ENCODE data around the gene AIF1L. TPM values are rescaled to one million over a fixed set of nuclear protein-coding genes. Genes with fewer than 3 reads are reported as not detected.
A peak's percentile ranks its signal among the peaks of the same experiment; 100 is the strongest.
"Not testable (repeated sequence)": the region's sequence is repeated elsewhere in the genome, so short reads cannot be mapped to it uniquely, and the experiment has no call there.

Gene AIF1L
- total RNA-seq, 4 donors from 2014 or later = 5.4 to 28.5 (median 17.1) TPM

DNA sequence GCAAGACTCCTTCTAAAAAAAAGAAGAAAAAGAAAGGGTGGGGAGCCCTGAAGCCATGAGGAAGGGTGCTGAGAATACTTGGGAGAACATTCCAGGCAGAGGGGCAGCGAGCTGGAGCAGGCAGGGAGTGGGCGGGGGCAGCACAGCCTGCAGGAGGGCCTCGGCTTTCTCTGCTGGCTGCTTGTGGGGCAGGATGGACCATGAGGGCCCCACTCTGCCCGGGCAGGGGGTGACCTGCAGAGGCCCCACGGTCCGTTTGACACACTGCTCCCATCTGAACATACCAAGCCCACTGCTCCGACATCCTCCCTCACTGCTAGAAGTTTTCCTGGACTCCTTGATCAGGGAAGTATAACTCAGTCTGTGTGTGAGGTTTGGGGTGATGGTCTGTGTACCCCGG, 17.3 kb downstream of the AIF1L start:
- no peak overlapping the region for H3K4me3 ChIP-seq
- ATAC-seq = no peak
- H3K4me1 ChIP-seq = no peaks in the 10 kb centered on the region
- WGBS, 2 donors (ENCODE audit: low coverage in 1 of 2) = 88 to 93% methylated on average over 3 to 5 of the region's 8 CpGs
- H3K27ac ChIP-seq = no peak overlapping the region
- H3K27me3 ChIP-seq = peaks cover 22% of the 10 kb centered on the region
- no peaks in the 10 kb centered on the region for H3K9me3 ChIP-seq
- H3K36me3 ChIP-seq = no peaks in the 10 kb centered on the region
- TF ChIP-seq POLR2A (IDR thresholded peaks at IDR 0.05) (no peak), POLR2AphosphoS5 (IDR thresholded peaks at IDR 0.05) (no peak), EP300 (IDR thresholded peaks at IDR 0.05) (no peak)
- TF ChIP-seq, protein P1, sequence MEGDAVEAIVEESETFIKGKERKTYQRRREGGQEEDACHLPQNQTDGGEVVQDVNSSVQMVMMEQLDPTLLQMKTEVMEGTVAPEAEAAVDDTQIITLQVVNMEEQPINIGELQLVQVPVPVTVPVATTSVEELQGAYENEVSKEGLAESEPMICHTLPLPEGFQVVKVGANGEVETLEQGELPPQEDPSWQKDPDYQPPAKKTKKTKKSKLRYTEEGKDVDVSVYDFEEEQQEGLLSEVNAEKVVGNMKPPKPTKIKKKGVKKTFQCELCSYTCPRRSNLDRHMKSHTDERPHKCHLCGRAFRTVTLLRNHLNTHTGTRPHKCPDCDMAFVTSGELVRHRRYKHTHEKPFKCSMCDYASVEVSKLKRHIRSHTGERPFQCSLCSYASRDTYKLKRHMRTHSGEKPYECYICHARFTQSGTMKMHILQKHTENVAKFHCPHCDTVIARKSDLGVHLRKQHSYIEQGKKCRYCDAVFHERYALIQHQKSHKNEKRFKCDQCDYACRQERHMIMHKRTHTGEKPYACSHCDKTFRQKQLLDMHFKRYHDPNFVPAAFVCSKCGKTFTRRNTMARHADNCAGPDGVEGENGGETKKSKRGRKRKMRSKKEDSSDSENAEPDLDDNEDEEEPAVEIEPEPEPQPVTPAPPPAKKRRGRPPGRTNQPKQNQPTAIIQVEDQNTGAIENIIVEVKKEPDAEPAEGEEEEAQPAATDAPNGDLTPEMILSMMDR (IDR thresholded peaks at IDR 0.05) = no peak

GRCh38 chr9:131114084-131114535, 17.8 kb downstream of the AIF1L start:
- H3K9me3 ChIP-seq = no peaks in the 10 kb centered on the region
- H3K27ac ChIP-seq = no peak overlapping the region
- TF ChIP-seq EP300 (IDR thresholded peaks at IDR 0.05) (no peak), POLR2AphosphoS5 (IDR thresholded peaks at IDR 0.05) (no peak), POLR2A (IDR thresholded peaks at IDR 0.05) (no peak)
- TF ChIP-seq, protein P1 (IDR thresholded peaks at IDR 0.05) = no peak
- no peaks in the 10 kb centered on the region for H3K4me1 ChIP-seq
- ATAC-seq = no peak
- peaks cover 23% of the 10 kb centered on the region for H3K27me3 ChIP-seq
- H3K4me3 ChIP-seq = no peak overlapping the region
- H3K36me3 ChIP-seq = no peaks in the 10 kb centered on the region
- WGBS, 2 donors (ENCODE audit: low coverage in 1 of 2) = no CpG with 5 or more reads among the region's 8 CpGs

- H3K36me3 ChIP-seq, H3K27ac ChIP-seq, H3K4me3 ChIP-seq, H3K9me3 ChIP-seq, ATAC-seq, H3K4me1 ChIP-seq: not testable (repeated sequence)
- WGBS, 2 donors (ENCODE audit: low coverage in 1 of 2) = 61 to 87% methylated on average over 3 to 4 of the region's 6 CpGs
- peaks cover 23% of the 10 kb centered on the region for H3K27me3 ChIP-seq
Measured at GRCh38 chr9:131115360-131115742, 19.0 kb downstream of the AIF1L start.

DNA sequence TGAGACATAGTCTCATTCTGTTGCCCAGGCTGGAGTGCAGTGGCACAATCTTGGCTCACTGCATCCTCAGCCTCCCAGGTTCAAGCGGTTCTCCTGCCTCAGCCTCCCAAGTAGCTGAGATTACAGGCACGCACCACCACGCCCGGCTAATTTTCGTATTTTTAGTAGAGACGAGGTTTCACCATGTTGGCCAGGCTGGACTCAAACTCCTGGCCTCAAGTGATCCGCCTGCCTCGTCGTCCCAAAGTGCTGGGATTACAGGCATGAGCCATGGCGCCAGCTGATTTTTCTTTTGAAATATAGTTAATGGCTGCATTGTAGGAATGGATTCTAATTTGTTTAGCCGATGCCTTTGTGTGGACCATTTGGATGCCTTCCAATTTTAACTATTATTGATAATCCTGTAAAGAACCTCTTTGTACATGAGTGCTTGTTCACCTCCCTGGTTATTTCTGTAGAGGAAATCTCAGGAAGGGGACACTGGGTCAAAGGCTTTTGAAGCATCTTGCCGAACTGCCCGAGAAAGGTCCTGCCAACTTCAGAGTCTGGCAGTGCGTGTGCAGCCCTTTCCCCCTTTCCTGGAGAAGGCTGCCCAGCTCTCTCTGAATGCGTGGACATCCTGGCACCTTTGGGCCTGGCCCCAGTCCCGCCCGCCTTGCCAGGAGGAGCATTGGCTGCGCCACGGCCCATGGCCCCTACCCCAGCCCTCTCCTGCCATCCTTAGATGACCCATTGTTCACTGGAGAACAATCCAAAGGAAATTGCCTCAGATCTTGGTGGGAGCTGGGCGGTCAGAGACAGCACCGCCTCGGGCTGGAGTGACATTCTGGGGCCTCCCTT, 20.2 kb downstream of the AIF1L start:
- peak; percentile 65 for ATAC-seq
- no peak for TF ChIP-seq EP300 (IDR thresholded peaks at IDR 0.05)
- no peak for TF ChIP-seq POLR2AphosphoS5 (IDR thresholded peaks at IDR 0.05)
- TF ChIP-seq POLR2A (IDR thresholded peaks at IDR 0.05) = no peak
- TF ChIP-seq, protein P1 (IDR thresholded peaks at IDR 0.05) = no peak
- peaks cover 22% of the 10 kb centered on the region for H3K27me3 ChIP-seq
- 83 to 88% methylated on average over 6 to 13 of the region's 22 CpGs for WGBS, 2 donors (ENCODE audit: low coverage in 1 of 2)
- H3K9me3 ChIP-seq = no peaks in the 10 kb centered on the region
- no peaks in the 10 kb centered on the region for H3K4me1 ChIP-seq
- H3K36me3 ChIP-seq = peaks cover 0 to 12% of the 10 kb centered on the region in 2 donors
- peak overlapping the region in 3 of 4 donors; percentile 23 to 51 (median 41) for H3K27ac ChIP-seq
- H3K4me3 ChIP-seq = no peak overlapping the region

DNA sequence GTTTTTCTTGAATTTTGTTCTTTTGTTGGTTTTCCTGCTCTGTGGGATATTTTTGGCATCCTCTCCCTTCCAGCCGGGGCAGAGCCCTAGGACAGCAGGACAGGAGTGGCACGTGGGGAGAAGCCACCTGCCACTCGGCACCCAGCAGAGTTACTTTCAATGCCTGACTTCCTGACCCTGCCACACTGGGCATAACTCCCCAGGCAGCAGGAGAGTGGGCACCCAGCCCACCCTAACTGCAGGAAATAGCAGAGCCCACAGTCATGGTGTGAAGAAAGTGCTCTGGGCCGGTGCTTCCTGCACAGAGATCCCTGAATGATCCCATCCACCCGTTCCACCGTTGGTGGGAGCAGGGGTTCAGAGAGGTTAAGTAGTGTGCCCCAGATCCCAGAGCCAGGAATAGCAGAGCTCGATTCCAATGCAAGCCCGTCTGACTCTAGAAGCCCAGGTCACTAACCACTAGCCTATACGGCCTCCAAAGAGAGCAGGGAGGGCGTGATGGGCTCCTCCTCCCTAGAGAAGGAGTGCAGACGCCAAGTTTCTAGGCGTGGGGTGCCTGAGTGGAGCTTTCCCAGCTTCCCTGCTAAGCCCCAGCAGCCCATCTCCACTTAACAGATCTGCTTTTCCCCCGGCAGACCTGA, 20.9 kb downstream of the AIF1L start:
- WGBS, 2 donors (ENCODE audit: low coverage in 1 of 2) = 57 to 70% methylated on average over 7 to 10 of the region's 13 CpGs
- Histone ChIP-seq H3K9me3 (no peaks in the 10 kb centered on the region), H3K27me3 (peaks cover 15% of the 10 kb centered on the region), H3K4me1 (no peaks in the 10 kb centered on the region), H3K4me3 (no peak overlapping the region), H3K27ac (peak overlapping the region in 3 of 4 donors; percentile 41 to 57 (median 51)), H3K36me3 (peaks cover 0 to 12% of the 10 kb centered on the region in 2 donors)
- TF ChIP-seq, protein P1 (IDR thresholded peaks at IDR 0.05) = no peak
- TF ChIP-seq POLR2A (IDR thresholded peaks at IDR 0.05) (no peak), POLR2AphosphoS5 (IDR thresholded peaks at IDR 0.05) (no peak), EP300 (IDR thresholded peaks at IDR 0.05) (no peak)
- ATAC-seq = peak; percentile 69
